ENCODE results near the gene ACY1.

Gene ACY1

DNA sequence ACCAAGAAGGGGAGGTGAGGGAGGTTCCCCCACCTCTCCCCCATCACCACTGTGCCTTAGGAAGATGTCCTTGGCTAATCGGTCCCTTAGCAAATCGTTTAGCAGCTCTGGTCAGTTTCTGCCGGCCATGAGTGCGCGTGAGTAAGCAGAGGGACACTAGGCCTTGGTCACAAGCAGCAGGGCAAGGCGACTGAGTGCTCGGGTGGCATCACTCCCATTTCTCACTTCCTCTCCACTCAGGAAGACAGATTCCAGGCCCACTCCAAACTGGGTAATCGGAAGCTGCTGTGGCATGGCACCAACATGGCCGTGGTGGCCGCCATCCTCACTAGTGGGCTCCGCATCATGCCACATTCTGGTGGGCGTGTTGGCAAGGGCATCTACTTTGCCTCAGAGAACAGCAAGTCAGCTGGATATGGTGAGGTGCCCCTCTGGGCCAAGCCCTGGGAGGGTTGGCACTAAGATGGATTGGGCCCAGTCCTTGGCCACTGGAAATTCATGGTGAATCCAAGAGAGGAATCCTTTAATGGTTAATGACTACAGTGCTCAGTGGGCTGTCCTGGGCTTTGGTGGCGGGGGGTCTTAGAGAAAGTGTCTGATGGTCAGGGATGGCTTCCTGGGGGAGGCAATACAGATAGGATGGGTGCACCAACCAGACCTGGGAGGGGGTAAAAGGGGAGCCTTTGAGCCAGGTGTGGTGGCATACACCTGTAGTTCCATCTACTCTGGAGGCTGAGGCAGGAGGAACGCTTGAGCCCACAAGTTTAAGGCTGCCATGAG, 37.2 kb upstream of the ACY1 start:
- no peak for DNase-seq (ENCODE audit: low read depth)

DNA sequence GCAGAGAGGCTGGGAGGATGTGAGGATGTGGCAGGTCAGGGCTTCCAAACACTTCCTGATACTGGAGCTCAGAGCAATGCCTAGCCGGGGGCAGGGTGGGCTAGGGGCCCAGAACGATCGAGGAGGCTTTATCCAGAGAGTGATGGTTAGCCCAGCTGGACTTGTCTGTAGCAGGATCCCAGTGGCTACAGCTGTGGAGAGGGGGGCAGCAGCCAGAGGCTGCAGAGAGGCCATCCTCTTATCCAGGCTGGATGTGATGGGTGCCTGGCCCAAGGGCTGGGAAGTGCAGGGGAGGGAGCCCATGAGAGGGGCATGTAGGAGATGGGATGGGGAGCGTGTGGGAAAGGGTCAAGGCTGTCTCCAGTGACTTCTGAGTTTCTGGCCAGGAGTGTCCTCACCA, 36.5 kb upstream of the ACY1 start:
- no peak for DNase-seq (ENCODE audit: low read depth)

DNA sequence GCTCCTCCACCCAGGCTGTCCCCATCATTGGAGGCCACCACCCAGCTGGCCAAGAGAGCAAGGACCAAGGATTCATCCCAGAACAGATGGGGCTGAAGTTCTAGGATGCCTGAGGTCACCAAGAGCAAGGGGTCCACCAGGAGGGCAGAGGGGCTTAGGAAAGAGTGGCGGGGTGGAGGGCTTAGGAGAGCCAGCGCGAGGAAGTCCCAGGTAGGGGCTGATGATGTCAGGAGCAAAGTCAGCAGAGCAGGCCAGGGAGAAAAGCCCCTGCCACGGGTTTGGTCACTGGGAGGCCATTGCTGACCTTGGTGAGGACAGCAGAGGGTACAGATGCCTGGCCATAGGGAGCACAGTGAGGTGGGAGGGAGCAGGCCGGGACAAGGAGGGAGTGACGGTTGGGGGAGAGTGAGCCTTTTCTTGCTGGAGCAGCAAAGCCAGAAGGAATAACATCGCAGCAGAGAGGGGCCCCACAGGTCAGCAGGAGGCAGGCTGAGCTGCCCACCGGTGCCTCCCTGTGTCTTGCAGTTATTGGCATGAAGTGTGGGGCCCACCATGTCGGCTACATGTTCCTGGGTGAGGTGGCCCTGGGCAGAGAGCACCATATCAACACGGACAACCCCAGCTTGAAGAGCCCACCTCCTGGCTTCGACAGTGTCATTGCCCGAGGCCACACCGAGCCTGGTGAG, 36.0 kb upstream of the ACY1 start:
- no peak for DNase-seq (ENCODE audit: low read depth)

DNA sequence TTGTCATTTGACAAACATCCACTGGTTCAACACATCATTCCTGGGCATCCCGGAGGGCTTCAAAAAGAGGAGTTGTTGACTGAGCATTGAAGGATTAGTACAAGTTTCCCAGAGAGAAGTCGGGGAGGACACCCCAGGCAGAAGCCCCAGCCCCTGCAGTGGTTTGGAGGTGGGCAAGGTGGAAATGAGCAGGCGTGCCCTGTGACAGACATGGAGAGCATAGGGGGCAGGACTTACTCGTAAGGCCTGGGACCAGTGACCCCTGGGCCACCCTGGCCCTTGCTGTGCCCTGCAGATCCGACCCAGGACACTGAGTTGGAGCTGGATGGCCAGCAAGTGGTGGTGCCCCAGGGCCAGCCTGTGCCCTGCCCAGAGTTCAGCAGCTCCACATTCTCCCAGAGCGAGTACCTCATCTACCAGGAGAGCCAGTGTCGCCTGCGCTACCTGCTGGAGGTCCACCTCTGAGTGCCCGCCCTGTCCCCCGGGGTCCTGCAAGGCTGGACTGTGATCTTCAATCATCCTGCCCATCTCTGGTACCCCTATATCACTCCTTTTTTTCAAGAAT, 35.2 kb upstream of the ACY1 start:
- no peak for DNase-seq (ENCODE audit: low read depth)

DNA sequence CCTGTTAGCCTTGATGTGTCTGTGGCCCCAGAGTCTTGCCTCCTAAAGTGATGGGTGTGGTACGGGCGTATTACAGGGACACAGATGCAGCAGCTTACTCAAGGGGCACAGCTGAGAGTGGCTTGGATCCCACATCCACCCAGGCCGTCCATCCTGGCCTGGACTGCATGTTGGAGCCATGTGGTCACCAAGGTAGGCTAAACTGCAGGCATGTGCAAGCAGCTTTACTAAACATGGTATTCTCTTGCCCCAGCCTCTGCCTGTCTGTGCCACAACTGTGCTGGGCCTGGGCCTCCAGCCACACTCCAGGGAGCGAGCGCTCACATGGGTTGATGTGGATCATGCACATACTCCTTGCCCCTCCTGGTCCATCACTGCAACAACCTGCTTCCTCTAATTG, 34.2 kb upstream of the ACY1 start:
- no peak for DNase-seq (ENCODE audit: low read depth)

DNA sequence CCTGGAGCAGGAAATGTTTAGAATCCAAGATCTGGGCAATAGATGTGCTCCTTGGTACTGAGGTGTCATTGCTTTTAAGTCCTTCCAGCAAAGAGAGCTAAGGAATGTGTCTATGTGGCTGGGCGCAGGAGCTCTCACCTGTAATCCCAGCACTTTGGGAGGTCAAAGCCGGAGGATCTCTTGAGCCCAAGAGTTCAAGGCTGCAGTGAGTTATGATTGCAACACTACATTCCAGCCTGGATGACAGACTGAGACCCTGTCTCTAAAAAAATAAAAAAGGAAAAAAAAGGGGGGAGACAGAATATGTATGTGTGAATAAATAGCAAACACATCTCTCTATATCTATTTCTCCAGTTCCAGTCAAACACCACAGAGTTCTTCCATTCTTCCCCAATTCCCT, 32.4 kb upstream of the ACY1 start:
- DNase-seq (ENCODE audit: low read depth): no peak

DNA sequence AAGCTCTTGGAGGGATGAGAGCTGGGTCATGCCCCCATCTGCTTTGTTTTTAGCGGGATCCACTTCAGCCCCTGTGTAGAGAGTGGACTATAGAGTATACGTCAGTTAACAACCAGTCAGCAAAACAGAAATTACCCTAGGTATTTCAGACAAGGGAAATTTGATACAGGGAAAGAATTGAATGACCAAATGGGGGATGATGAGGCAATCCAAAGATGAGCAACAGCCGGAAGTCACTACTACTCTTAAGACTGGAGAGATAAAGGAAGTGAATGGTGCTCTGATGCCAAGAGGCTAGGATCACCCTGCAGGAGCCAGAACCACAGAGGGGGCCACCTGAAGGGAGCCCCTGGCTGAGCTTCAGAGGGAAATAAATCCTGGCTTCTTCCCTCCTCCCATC, 29.9 kb upstream of the ACY1 start:
- DNase-seq (ENCODE audit: low read depth): no peak

DNA sequence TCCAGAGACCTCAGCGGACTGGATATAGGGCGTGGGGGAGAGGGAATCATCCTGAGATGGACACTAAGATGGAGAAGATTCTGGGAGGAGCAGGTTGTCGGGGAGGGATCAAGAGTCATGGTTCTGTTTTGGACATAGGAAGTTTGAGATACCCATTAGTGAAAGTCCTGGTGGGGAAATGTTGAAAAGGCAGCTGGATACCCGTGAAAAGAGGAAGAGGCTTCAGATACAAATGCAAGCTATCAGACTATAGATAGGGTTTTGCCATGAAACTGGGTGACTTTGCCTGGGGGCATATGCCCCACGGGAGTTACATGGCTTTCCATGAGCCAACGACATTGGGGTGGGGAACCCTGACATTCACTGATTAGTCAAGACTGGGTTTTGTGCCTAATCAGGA, 29.2 kb upstream of the ACY1 start:
- no peak for DNase-seq (ENCODE audit: low read depth)

DNA sequence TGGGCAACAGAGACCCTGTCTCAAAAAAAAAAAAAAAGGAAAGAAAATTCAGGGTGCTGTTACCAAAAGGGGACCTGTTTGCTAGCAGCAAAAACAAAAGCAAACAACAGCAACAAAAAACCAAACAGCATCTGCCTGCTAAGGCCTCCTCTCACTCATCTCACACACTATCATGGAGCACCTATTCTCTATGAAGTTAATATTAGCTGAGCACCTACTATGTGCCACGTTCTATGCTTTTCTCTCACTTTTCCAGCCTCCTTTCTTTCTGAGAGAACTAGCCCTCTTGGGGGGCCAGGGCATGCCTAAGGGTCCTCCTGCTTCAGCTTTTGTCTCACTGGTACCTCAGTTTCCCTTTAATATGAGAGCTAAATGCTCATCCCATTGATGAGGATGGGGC, 28.6 kb upstream of the ACY1 start:
- no peak for DNase-seq (ENCODE audit: low read depth)

DNA sequence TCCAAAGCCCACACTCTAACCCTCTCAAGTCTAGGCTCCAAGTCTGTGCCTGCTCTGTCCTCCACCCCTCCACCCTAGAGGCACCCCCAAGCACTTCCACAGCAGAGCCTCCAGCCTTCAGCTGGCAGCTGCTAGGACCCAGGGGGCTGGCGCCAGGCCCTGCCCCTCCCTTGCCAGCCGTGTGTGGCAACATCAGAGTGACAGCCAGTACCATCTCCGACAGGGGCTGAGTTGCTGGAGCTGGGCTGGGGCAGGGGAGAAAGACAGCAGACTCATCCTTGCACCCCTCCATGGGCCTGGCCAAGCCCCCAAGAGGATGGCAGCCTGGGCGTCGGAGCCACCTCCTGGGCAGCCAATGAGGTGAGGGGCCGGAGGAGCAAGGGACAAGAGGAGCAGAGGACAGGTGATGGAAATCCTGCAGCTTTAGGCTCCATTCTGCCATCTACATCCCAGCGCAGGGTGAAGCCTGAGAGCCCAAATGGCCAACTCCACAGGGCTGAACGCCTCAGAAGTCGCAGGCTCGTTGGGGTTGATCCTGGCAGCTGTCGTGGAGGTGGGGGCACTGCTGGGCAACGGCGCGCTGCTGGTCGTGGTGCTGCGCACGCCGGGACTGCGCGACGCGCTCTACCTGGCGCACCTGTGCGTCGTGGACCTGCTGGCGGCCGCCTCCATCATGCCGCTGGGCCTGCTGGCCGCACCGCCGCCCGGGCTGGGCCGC, 28.0 kb upstream of the ACY1 start, which contains the start of gene GPR62:
GPR62 (plus strand) TSS at position 207 of the 718 bp plus-strand sequence; CDS start at position 479, 272 bp downstream.
- DNase-seq (ENCODE audit: low read depth): no peak

DNA sequence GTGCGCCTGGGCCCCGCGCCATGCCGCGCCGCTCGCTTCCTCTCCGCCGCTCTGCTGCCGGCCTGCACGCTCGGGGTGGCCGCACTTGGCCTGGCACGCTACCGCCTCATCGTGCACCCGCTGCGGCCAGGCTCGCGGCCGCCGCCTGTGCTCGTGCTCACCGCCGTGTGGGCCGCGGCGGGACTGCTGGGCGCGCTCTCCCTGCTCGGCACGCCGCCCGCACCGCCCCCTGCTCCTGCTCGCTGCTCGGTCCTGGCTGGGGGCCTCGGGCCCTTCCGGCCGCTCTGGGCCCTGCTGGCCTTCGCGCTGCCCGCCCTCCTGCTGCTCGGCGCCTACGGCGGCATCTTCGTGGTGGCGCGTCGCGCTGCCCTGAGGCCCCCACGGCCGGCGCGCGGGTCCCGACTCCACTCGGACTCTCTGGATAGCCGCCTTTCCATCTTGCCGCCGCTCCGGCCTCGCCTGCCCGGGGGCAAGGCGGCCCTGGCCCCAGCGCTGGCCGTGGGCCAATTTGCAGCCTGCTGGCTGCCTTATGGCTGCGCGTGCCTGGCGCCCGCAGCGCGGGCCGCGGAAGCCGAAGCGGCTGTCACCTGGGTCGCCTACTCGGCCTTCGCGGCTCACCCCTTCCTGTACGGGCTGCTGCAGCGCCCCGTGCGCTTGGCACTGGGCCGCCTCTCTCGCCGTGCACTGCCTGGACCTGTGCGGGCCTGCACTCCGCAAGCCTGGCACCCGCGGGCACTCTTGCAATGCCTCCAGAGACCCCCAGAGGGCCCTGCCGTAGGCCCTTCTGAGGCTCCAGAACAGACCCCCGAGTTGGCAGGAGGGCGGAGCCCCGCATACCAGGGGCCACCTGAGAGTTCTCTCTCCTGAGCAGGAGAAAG, 27.2 kb upstream of the ACY1 start:
- DNase-seq (ENCODE audit: low read depth): peak; percentile 30

DNA sequence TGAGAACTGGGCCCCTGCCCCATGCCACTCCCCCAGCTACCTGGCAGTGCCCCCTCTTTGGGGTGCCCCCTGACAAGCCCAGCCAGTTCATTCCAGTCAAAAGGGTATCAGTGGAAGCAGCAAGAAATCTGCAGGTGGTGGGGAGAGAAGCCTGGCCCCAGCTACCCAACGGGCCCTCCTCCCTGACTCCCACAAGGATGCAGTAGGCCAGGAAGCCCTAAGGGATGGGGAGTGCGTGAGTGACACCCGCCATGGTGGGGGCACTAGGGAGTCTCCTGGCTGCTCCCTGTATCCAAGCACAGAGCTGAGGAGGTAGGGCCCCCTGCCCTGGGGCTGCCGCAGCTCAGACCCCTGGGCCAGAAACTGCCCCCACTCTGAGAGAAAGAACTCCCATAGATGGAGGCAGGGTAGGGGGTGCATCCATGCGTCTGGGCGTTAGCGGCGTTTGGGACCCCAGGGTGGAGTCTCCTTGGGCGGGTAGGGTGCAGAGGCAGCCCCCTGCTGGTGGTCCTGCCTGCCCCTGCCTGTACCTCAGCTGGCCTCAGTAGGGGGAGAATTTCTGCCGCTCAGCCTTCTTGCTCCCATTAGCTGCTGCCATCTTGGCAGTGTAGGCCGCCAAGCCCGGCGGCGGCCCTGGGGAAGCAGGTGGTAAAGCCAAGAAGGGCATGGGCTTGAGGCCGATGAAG, 25.7 kb upstream of the ACY1 start:
- DNase-seq (ENCODE audit: low read depth): no peak

DNA sequence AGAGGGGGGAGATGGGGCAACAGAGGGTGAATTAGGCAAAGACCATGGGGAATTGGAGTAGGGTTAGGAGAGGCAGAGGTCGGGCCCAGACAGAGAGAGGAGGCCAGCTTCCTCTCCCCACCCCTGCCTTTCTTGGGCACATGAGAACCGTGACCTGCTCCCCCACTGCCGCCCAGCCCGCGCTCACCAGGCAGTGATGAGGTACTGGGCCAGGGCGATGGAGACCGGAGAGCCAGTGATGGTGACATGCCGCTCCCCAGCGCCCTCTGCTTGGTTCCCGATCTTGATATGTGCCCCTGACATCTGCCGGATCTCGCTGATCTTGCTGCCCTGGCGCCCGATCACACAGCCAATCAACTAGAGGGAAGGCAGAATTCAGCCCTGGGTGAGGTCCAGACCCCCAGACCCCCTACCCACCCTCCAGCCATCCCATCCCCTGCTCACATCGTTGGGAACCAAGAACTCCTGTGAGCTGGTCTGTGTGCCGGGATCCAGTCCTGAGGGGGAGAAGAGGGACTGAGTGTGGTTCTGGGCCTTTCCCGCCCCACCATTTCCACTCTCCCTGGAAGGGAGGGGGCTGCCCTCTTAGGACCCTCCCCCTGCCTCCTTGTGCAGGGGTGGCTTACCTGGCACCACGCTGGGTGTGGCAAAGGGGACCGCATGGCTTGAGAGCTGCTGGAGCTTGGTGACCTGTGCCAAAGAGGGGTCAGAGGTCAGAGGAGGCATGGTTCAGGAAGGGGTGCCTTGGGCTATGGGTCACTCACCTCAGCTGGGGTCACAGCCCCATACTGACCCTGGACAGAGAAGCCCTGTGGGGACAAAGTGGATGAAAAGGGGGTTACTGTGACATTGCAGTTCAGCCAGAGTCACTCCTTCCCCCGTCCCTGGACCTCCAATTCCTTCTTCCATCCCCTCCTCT, 24.5 kb upstream of the ACY1 start:
- no peak for DNase-seq (ENCODE audit: low read depth)

DNA sequence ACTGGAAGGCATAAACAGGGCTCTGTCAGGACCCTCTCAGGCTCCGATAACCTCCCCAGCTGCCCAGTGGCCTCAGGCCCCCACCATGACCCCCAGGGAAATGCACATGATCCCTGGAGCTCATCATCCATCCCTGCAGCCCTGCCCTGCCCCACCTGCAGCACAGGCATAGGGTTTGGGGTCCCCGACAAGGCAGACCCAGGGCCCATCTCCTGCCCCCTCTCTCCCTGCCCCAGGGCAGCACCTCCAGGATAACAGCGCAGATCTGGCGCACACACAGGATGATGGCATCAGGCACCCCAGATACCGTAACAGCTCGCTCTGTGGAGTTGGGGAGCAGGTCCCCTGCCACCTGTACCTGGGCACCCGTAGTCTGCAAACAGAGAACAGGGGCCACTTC, 23.7 kb upstream of the ACY1 start:
- DNase-seq (ENCODE audit: low read depth): no peak

DNA sequence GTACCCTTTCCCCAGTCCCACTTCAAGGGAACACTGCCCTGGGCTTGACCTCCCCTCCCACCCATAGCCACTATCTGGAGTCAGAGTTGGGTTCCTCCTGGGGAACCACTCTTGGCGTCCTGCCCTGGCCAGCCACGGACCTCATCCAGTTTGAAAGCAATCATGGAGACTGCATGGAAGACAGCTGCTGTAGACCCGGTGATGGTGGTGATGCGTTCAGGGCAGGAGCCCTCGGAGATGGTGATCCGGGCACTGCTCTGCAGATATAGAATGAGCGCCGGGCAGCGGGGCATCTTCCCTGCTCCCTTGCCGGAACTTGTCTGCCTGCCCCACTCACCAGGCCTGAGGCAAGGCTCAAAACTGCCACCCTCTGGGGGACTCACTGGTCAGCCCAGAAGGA, 22.9 kb upstream of the ACY1 start:
- no peak for DNase-seq (ENCODE audit: low read depth)

DNA sequence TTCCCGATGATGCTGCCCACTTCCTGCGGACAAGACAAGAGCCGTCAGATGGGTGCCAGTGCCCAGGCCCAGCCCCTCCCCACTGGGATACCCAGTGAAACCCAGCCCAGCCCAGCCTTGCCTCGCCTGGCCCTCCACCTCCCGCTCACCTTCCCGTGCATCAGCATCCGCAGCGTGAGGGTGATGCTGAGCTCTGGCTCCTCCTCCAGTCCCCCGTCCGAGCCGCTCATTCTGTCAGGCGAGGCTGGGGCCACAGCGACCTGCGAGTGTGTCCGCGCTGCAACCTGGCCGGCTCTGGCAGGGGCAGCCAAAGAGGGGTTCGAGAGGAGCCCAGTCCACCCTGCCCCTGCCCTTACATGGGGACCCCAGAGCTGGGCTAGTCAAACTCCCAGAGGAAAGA, 22.3 kb upstream of the ACY1 start:
- no peak for DNase-seq (ENCODE audit: low read depth)

DNA sequence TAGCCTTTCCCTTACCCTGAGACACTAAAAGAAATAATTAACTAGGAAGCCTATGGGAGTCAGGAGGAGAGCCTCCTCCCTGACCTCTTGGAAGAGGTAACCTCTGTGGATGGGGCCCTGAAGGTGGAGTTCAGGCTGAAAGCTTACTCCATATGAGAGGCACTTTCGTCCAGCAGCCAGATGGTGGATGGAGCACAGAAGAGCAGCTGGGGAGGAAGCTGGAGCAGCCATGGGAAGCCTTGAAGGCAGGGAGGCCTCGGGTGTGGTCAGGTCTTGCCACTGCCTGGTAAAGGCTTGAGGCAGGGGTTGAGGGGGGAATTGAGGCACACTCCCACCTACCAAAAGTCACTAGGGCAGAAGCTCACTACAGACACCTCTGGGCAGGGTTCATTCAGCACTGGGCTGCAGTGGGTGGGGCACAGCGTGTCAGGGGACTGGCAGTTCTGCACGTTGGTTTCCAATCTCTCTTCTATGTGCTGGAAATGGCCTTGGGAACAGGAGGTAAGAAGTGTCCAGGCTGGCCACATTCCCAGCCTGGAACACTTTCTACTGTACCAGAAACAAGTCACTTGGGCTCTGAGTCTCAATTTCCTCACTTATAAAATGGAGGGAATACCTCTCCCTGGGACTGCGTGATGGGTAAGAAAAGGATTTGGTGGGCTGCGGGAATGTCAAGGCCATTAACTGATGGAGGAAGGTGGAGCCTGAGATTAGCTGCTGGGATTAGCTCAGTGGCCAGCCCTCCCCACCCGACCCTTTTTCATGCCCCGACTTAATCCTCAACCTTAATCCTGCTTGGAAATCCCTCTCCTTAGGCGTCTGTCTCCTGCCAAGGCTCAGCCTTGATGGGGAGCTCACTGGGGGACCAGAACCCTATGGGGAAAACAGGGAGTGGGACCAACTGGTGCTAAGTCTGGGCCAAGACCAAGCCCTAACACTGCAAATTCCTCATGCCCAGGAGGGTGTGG, 21.4 kb upstream of the ACY1 start:
- no peak for DNase-seq (ENCODE audit: low read depth)

DNA sequence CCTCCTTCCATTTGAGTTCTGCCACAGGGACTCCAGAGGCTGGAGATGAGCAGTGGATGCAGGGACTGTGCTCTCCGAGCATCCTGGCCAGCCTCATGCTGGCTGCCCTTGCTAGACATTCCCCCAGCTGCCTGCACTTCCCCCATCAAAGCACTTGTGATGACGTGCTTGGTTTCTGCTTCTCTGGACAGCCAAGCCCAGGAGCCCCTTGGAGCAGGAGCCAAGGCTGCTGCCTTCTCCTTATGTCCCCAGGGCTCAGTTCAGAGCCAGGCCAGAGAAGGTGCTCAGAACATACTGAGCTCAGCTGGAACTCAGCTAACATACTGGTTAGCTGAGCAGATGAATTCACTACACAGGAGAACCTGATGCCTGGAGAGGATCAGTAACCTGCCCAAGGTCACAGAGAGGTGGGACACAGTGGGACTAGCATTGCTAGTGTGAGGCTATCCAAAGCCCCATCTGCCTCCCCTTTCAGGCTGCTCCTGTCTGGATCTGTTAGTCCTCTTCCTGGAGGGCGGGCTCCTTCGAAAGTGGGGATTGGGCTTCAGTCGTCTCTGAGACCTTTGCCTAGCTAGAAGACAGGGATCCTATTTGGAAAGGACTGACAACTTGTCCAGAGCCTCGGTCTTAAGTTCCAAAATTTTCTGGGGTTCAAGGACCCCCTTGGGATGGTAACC, 20.3 kb upstream of the ACY1 start:
- no peak for DNase-seq (ENCODE audit: low read depth)

Data from activated T-cell treated with anti-CD3 and anti-CD28 coated beads for 24 hours (primary cell).